ENCODE data around the gene PHC3. TPM values are rescaled to one million over a fixed set of nuclear protein-coding genes. Genes with fewer than 3 reads are reported as not detected.

PHC3 gene, protein sequence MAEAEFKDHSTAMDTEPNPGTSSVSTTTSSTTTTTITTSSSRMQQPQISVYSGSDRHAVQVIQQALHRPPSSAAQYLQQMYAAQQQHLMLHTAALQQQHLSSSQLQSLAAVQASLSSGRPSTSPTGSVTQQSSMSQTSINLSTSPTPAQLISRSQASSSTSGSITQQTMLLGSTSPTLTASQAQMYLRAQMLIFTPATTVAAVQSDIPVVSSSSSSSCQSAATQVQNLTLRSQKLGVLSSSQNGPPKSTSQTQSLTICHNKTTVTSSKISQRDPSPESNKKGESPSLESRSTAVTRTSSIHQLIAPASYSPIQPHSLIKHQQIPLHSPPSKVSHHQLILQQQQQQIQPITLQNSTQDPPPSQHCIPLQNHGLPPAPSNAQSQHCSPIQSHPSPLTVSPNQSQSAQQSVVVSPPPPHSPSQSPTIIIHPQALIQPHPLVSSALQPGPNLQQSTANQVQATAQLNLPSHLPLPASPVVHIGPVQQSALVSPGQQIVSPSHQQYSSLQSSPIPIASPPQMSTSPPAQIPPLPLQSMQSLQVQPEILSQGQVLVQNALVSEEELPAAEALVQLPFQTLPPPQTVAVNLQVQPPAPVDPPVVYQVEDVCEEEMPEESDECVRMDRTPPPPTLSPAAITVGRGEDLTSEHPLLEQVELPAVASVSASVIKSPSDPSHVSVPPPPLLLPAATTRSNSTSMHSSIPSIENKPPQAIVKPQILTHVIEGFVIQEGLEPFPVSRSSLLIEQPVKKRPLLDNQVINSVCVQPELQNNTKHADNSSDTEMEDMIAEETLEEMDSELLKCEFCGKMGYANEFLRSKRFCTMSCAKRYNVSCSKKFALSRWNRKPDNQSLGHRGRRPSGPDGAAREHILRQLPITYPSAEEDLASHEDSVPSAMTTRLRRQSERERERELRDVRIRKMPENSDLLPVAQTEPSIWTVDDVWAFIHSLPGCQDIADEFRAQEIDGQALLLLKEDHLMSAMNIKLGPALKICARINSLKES
- 22.4 TPM for polyA plus RNA-seq (2013, experiment 1 of 4)
- polyA plus RNA-seq (2013, experiment 2 of 4), result 26.1 TPM
- 21.7 TPM for polyA plus RNA-seq (2013, experiment 3 of 4)
- polyA plus RNA-seq (2013, experiment 4 of 4), result 27.1 TPM

DNA sequence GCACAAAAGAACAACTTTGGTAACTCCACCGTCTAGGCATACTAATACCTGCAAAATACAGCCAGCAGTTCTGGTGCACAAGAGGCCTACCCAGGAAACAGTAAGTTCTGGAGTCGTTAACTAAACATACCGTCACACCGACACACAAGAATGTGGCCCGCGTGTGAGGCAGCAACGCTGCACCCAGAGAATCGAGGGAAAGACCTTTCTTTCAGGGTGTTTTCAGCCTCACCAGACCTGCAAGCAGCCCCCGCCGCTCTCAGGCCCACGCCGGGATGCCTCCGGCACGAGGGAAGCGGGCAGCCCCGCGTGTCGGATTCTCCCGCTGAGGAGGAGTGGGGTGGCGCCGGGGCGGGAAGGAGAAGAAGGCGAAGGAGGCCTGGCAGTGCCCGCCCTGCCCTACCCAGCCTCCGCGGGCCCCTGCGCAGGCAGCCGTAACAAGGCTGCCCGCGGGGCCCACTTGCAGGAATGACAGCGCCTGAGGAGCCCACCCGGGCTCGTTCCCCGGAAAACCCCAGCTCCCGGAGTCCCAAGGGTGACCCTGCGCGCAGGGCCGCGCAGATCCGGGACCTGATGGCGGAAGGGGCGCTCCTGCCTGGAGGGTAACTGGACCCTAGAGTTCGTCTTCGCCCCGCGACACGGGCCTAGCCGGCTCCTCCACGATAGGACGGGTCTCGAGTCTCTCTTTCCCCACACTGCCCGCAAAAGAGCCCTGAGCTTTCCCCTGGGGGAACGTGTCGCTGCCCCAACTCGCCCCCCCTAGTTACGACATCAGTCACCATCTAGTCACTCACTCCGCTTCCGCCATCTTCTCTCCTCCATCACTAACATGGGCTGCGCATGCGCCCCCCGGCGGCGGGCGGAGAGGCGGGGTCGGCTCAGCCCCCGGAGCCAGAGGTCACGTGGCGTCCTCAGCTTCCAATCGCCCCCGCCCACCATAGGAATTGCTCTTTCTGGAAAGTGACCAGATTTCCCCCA is at the start of gene PHC3:
Gene PHC3 (minus strand): TSS at position 826 of the 978 bp plus-strand sequence. CDS start 18 bp downstream, at position 808.
- WGBS, 2 experiments, result 0 to 1% methylated on average over 71 of the region's 71 CpGs
- Histone ChIP-seq H3K36me3 (ENCODE audit: control insufficient read depth, insufficient read depth, low read length) (peaks cover 15% of the 10 kb centered on the region), H3K27ac (ENCODE audit: insufficient read depth, low read depth, low read length, poor library complexity, severe bottlenecking) (peak within 1 kb of the TSS; percentile 45), H3K27me3 (ENCODE audit: control insufficient read depth, insufficient read depth, low read length, poor library complexity, severe bottlenecking) (no peaks in the 10 kb centered on the region), H3K4me1 (ENCODE audit: control insufficient read depth, insufficient read depth, low read length) (peaks cover 11% of the 10 kb centered on the region), H3K9me3 (ENCODE audit: control insufficient read depth, low read length) (no peaks in the 10 kb centered on the region), H3K4me3 (ENCODE audit: insufficient read depth, low read depth, low read length) (peak within 1 kb of the TSS; percentile 83)

DNA sequence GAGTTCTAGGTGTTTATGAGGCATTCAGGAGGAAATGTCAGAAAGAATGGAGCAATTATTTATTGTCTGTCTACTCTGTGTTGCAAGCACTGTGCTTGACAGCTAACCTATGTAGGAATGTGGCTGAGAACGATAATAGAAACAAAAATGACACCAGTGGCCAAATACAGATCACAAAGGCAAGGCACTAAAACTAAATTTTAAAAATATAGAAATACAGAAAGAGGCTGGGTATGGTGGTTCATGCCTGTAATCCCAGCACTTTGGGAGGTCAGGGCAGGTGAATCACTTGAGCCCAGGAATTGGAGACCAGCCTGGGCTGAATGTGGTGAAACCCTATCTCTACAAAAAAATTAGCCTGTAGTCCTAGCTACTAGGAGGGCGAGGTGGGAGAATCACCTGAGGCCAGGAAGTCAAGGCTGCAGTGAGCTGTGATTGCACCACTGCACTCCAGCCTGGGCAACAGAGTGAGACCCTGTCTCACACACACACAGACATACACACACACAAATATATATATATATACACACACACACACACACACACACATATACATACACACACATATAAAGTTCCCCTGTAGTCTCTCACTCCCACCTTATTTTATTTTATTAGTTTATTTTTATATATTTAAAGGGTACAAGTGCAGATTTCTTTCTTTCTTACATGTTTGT is 46.7 kb upstream of the PHC3 start:
- WGBS, 2 experiments, result 91 to 97% methylated on average over 2 of the region's 2 CpGs
- no peak overlapping the region for H3K27ac ChIP-seq (ENCODE audit: insufficient read depth, low read depth, low read length, poor library complexity, severe bottlenecking)
- H3K4me1 ChIP-seq (ENCODE audit: control insufficient read depth, insufficient read depth, low read length), result peaks cover 13% of the 10 kb centered on the region

DNA sequence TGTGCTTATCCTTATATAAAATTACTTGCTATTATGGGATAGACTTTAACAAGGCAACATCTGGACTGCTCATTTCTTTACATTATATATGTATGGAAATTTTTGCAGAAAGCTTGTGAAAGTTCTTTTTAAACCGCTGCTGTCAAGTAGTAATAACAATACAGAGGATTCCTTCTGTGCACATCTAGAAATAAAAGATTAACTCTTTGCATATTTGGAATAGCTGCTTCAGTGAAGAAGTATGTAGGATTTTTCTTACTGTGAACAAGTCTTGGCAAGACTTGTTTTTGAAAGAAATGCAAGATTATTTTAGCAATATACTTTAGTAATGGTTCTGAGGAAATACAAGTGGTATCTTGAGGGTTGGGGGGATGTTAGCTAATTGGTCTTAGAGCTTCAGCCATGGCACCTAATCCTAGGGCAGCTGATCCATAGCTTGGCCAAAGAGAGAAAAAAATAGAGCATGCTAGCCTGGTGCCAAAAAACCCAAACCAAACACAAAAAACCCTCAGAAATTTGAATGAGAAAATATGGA is 45.0 kb upstream of the PHC3 start:
- Histone ChIP-seq H3K27me3 (ENCODE audit: control insufficient read depth, insufficient read depth, low read length, poor library complexity, severe bottlenecking) (no peaks in the 10 kb centered on the region), H3K36me3 (ENCODE audit: control insufficient read depth, insufficient read depth, low read length) (no peaks in the 10 kb centered on the region), H3K4me1 (ENCODE audit: control insufficient read depth, insufficient read depth, low read length) (peaks cover 13% of the 10 kb centered on the region), H3K27ac (ENCODE audit: insufficient read depth, low read depth, low read length, poor library complexity, severe bottlenecking) (no peak overlapping the region), H3K9me3 (ENCODE audit: control insufficient read depth, low read length) (no peaks in the 10 kb centered on the region), H3K4me3 (ENCODE audit: insufficient read depth, low read depth, low read length) (no peak overlapping the region)
- no CpG with 5 or more reads among the region's 1 CpG for WGBS, 2 experiments

More for the DNA sequence above, 46.7 kb upstream of the PHC3 start:
- H3K4me3 ChIP-seq (ENCODE audit: insufficient read depth, low read depth, low read length), result no peak overlapping the region
- no peaks in the 10 kb centered on the region for H3K36me3 ChIP-seq (ENCODE audit: control insufficient read depth, insufficient read depth, low read length)
- H3K9me3 ChIP-seq (ENCODE audit: control insufficient read depth, low read length), result no peaks in the 10 kb centered on the region
- no peaks in the 10 kb centered on the region for H3K27me3 ChIP-seq (ENCODE audit: control insufficient read depth, insufficient read depth, low read length, poor library complexity, severe bottlenecking)

DNA sequence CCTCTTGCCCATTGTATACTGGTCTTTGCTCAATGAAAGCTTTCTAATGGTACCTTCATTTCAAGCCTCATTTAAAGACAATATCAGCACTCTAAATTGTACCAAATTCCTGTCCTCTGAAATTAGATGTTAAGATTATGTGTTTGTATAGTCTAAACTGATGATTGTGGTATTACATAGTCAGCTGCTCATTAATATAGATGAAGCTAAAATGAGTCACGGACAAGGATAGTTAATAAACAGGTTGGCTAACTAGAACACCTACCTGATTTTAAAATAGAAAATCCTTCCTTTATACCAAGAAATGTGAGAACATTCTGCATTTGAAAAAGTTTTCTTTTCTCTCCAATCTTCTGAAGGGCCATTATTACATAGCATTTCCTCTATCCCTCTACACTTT is 43.6 kb upstream of the PHC3 start:
- Histone ChIP-seq H3K27ac (ENCODE audit: insufficient read depth, low read depth, low read length, poor library complexity, severe bottlenecking) (no peak overlapping the region), H3K4me1 (ENCODE audit: control insufficient read depth, insufficient read depth, low read length) (peaks cover 13% of the 10 kb centered on the region), H3K36me3 (ENCODE audit: control insufficient read depth, insufficient read depth, low read length) (no peaks in the 10 kb centered on the region), H3K27me3 (ENCODE audit: control insufficient read depth, insufficient read depth, low read length, poor library complexity, severe bottlenecking) (no peaks in the 10 kb centered on the region), H3K9me3 (ENCODE audit: control insufficient read depth, low read length) (no peaks in the 10 kb centered on the region), H3K4me3 (ENCODE audit: insufficient read depth, low read depth, low read length) (no peak overlapping the region)
- WGBS, 2 experiments, result 100% methylated on average over 1 of the region's 1 CpG

DNA sequence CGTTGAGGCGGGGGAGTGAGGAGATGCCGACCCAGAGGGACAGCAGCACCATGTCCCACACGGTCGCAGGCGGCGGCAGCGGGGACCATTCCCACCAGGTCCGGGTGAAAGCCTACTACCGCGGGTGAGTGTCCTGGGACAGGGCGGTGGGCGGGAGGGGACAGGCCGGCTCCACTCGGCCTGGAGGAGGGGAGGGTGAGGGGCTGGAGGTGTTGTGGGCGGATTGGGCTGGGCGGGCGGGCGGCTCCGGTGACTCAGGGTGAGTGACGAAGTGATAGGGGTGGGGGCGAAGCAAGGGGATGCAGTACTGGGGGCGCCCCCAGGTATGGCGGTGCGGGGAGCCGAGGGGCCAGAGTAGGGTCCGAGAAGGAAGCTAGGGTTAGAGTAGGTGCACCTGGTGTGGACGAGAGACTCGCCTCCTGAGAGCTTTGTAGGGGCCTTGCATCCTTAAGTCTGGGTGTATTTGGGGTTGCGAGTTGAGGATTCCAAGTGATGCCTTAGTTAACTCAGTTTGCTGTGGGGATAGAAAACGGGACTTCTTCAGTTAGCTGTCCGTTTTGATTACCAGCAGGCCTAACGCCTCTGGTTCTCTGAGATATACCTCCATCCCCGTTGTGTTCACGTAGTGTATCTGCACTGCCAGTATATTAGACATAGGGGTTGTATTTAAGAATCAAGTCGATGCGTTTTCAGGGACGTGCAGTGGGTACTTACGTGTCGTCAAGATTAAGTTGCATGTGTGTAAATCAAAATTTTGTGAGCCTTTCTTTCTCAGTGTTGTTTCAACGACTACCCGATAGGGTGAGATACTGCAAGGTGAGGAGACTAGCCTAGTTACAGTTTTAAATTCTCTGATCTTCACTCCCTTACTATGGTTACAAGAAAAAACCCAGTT is 41.4 kb upstream of the PHC3 start:
- no peaks in the 10 kb centered on the region for H3K9me3 ChIP-seq (ENCODE audit: control insufficient read depth, low read length)
- H3K4me3 ChIP-seq (ENCODE audit: insufficient read depth, low read depth, low read length), result peak overlapping the region; percentile 80
- H3K36me3 ChIP-seq (ENCODE audit: control insufficient read depth, insufficient read depth, low read length), result no peaks in the 10 kb centered on the region
- WGBS, 2 experiments, result 1% methylated on average over 42 of the region's 42 CpGs
- peaks cover 13% of the 10 kb centered on the region for H3K4me1 ChIP-seq (ENCODE audit: control insufficient read depth, insufficient read depth, low read length)
- peak overlapping the region; percentile 95 for H3K27ac ChIP-seq (ENCODE audit: insufficient read depth, low read depth, low read length, poor library complexity, severe bottlenecking)
- no peaks in the 10 kb centered on the region for H3K27me3 ChIP-seq (ENCODE audit: control insufficient read depth, insufficient read depth, low read length, poor library complexity, severe bottlenecking)

DNA sequence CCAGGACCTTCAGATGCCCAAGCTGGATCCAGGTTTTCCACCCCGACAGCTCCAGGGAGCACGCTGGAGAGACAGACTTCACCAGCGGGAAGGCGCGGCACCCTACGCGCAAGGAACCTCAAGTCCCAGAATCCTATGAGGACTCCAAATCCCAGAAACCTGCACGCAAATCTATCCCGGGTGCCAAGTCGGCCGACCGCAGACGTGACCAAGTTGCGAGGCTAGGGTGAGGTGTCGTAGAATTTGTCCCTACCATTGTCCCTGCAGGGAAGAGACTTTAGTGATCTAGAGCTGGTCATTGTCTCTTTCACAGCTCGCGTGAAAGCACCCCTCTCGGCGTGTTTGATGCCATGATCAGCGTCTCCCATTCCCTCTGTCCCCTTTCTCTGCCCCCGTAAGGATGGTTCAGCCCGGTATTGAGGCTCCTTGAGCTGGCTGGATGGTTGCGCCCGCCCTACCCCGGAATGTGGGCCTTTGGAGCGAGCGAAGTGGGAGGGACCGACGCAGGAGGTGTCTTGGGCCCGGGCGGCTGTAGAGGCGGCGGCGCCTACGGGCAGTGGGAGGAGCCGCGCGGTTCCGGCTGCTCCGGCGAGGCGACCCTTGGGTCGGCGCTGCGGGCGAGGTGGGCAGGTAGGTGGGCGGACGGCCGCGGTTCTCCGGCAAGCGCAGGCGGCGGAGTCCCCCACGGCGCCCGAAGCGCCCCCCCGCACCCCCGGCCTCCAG is 40.6 kb upstream of the PHC3 start, which contains the start of gene PRKCI:
Gene PRKCI (plus strand): TSS at position 501 of the 723 bp plus-strand sequence. CDS start 246 bp downstream, outside the sequence.
- WGBS, 2 experiments, result 0% methylated on average over 60 of the region's 60 CpGs
- H3K27ac ChIP-seq (ENCODE audit: insufficient read depth, low read depth, low read length, poor library complexity, severe bottlenecking), result peak within 1 kb of the TSS; percentile 95

DNA sequence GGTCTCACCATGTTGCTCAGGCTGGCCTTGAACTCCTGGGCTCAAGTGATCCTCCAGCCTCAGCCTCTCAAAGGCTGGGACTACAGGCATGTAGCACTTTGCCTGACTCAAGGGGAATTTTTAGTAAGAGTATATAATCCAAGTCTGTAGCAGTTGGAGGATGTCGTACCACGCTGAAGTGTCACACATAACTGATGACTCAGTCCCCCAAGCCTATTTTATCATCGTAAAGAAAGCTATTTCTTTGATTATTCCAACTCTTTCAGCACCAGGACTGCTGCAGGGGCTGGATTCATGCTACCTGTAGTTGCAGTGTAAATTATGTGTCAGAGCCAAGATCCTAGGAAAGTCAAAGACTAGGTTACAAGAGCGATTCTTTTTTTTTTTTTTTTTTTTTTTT is 39.3 kb upstream of the PHC3 start:
- 95 to 100% methylated on average over 4 of the region's 4 CpGs for WGBS, 2 experiments
- H3K27me3 ChIP-seq (ENCODE audit: control insufficient read depth, insufficient read depth, low read length, poor library complexity, severe bottlenecking), result no peaks in the 10 kb centered on the region

More for the DNA sequence above, 40.6 kb upstream of the PHC3 start, which contains the start of gene PRKCI:
- Histone ChIP-seq H3K27me3 (ENCODE audit: control insufficient read depth, insufficient read depth, low read length, poor library complexity, severe bottlenecking) (no peaks in the 10 kb centered on the region), H3K36me3 (ENCODE audit: control insufficient read depth, insufficient read depth, low read length) (no peaks in the 10 kb centered on the region), H3K9me3 (ENCODE audit: control insufficient read depth, low read length) (no peaks in the 10 kb centered on the region), H3K4me1 (ENCODE audit: control insufficient read depth, insufficient read depth, low read length) (peaks cover 13% of the 10 kb centered on the region), H3K4me3 (ENCODE audit: insufficient read depth, low read depth, low read length) (peak within 1 kb of the TSS; percentile 80)

DNA sequence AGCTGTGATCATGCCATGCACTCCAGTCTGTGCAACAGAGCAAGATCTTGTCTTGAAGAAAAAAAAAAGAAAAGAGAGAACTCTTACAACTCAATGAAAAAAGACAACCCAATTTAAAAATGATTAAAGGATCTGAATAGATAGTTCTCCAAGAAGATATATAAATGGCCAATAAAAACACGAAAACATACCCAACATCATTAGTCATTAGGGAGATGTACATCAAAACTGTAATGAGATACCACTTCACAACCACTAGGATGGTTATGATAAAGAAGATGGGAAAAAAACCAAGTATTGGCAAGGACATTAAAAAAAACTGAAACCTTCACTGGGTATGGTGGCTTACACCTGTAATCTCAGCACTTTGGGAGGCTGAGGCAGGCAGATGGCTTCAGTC is 38.3 kb upstream of the PHC3 start:
- H3K4me3 ChIP-seq (ENCODE audit: insufficient read depth, low read depth, low read length), result no peak overlapping the region
- no peaks in the 10 kb centered on the region for H3K27me3 ChIP-seq (ENCODE audit: control insufficient read depth, insufficient read depth, low read length, poor library complexity, severe bottlenecking)
- H3K4me1 ChIP-seq (ENCODE audit: control insufficient read depth, insufficient read depth, low read length), result peaks cover 7% of the 10 kb centered on the region
- no peak overlapping the region for H3K27ac ChIP-seq (ENCODE audit: insufficient read depth, low read depth, low read length, poor library complexity, severe bottlenecking)
- WGBS, 2 experiments, result no CpG with 5 or more reads among the region's 1 CpG
- H3K36me3 ChIP-seq (ENCODE audit: control insufficient read depth, insufficient read depth, low read length), result no peaks in the 10 kb centered on the region
- no peaks in the 10 kb centered on the region for H3K9me3 ChIP-seq (ENCODE audit: control insufficient read depth, low read length)

More for the DNA sequence above, 39.3 kb upstream of the PHC3 start:
- H3K9me3 ChIP-seq (ENCODE audit: control insufficient read depth, low read length), result no peaks in the 10 kb centered on the region
- H3K4me3 ChIP-seq (ENCODE audit: insufficient read depth, low read depth, low read length), result no peak overlapping the region
- H3K27ac ChIP-seq (ENCODE audit: insufficient read depth, low read depth, low read length, poor library complexity, severe bottlenecking), result no peak overlapping the region
- peaks cover 7% of the 10 kb centered on the region for H3K4me1 ChIP-seq (ENCODE audit: control insufficient read depth, insufficient read depth, low read length)
- H3K36me3 ChIP-seq (ENCODE audit: control insufficient read depth, insufficient read depth, low read length), result no peaks in the 10 kb centered on the region

Data from ectodermal cell (in vitro differentiated cells).